Esophagus muscularis mucosa (tissue), 4 donors: ENCODE measurements around the gene HDAC4. TPM values are rescaled to one million over a fixed set of nuclear protein-coding genes. Genes with fewer than 3 reads are reported as not detected.

ENCODE experiments used
- DNase-seq: peaks from one replicate; pipeline ENCODE4 v3.0.0-alpha.2; 2017; ENCODE audit errors: extremely low spot score
- H3K27ac ChIP-seq, 4 donors: fragments of 200-600 bp; sonication (generic); replicated peaks in 1 of 4; 1 replicate in 3 of 4; 2 replicates in 1 of 4; pipeline ENCODE4 v1.5.1; 2016 to 2019; ENCODE audit warnings: mild to moderate bottlenecking in 1 of 4
- H3K27me3 ChIP-seq, 4 donors: fragments of 200-600 bp; sonication (generic); one replicate each; pipeline versions ENCODE4 v1.5.1 to v1.6.0; 2016 to 2019
- H3K36me3 ChIP-seq, 4 donors: fragments of 200-600 bp; sonication (generic); one replicate each; pipeline ENCODE4 v1.5.1; 2016 to 2019
- H3K4me1 ChIP-seq, 4 donors: fragments of 200-600 bp; sonication (generic); one replicate each; pipeline ENCODE4 v1.5.1; 2016 to 2019
- H3K4me3 ChIP-seq, 4 donors: fragments of 200-600 bp; sonication (generic); 1 replicate in 2 of 4; 2 replicates in 2 of 4; pipeline ENCODE4 v1.5.1; 2016 to 2019; ENCODE audit warnings: mild to moderate bottlenecking in 4 of 4, moderate library complexity in 1 of 4
- H3K9me3 ChIP-seq, 4 donors: fragments of 200-600 bp; sonication (generic); 1 replicate in 3 of 4; 2 replicates in 1 of 4; pipeline ENCODE4 v1.5.1; 2016 to 2019
- EP300 ChIP-seq: sonication (generic); formaldehyde crosslinking; IDR thresholded peaks from one replicate; pipeline ENCODE4 v1.6.1; 2017; ENCODE audit warnings: antibody characterized with exemption
- POLR2A ChIP-seq: fragments of 450-650 bp; IDR thresholded peaks from one replicate; pipeline ENCODE4 v1.6.1; 2017; ENCODE audit warnings: antibody characterized with exemption, moderate library complexity, mild to moderate bottlenecking, low read depth
- POLR2AphosphoS5 ChIP-seq, 2 donors: sonication (generic); formaldehyde crosslinking; IDR thresholded peaks; one replicate each; pipeline ENCODE4 v1.6.1; 2017; ENCODE audit warnings: antibody characterized with exemption in 2 of 2
- WGBS: methylation state at CpG from one replicate; pipeline ENCODE4 v1.1.5; 2018; 5-methylcytosine and 5-hydroxymethylcytosine counted together
- intact Hi-C: fragments of 100-400 bp; cut with DNase I; formaldehyde crosslinking; loops from one replicate; pipeline ENCODE4 v1.15.1; 2023
- total RNA-seq, 4 donors: library from RNA; depleted of rRNA; stranded (reverse); fragments of >200 nt; gene quantifications; one replicate each; pipeline versions ENCODE4 v1.1.0 to v1.2.1, GENCODE V29; 2016
- TF ChIP-seq, protein P1 (sequence below), 3 experiments: fragments of 200-600 bp in 2 of 3; fragments of 450-650 bp in 1 of 3; sonication (generic) in 2 of 3; IDR thresholded peaks; one replicate each; pipeline ENCODE4 v1.5.1; 2017 to 2019; ENCODE audit warnings: antibody characterized with exemption in 3 of 3, mild to moderate bottlenecking in 2 of 3, moderate library complexity in 1 of 3

The HDAC4 gene
- total RNA-seq, 4 donors from 2014 or later, result 59.4 to 119 (median 76.1) TPM

DNA sequence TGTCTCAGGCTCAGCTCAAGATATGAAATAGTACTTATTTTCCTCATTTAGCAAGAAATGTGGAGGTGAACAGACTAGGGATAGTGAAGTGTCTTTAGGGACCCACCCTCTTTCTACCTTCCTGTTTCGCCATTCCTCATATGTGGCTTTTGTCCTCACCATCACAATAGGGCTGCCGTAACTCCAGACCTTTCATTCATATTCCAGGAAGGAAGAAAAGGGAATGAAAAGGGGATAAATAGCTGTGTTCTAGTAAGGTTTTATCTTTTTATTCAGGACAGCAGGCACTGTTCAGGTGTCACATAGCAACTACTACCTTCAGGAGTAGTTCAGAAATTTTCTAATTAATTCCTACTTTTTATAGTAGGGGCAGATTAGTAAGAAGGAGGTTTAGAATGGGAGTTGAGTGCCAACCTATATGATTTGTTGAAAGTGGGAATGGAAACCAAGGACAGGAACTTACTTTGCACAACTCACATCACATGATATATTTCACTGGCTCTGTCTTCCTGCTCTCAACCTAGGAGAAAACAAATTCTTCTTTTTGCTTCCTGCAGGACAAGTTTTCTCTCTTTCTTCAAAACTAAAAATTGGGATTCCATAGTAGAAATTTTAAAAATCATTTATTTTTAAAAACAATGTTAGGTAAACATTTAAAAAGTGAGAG is 36.0 kb upstream of the HDAC4 start:
- Histone ChIP-seq H3K27me3 (peaks cover 0 to 11% (median 0%) of the 10 kb centered on the region in 4 donors), H3K4me3 (no peak overlapping the region), H3K36me3 (no peaks in the 10 kb centered on the region), H3K4me1 (peaks cover 7 to 18% (median 15%) of the 10 kb centered on the region in 4 donors), H3K9me3 (peaks cover 0 to 8% (median 2%) of the 10 kb centered on the region in 4 donors), H3K27ac (no peak overlapping the region)
- 91% methylated on average over 2 of the region's 2 CpGs for WGBS
- DNase-seq, result no peak
- TF ChIP-seq, protein P1, sequence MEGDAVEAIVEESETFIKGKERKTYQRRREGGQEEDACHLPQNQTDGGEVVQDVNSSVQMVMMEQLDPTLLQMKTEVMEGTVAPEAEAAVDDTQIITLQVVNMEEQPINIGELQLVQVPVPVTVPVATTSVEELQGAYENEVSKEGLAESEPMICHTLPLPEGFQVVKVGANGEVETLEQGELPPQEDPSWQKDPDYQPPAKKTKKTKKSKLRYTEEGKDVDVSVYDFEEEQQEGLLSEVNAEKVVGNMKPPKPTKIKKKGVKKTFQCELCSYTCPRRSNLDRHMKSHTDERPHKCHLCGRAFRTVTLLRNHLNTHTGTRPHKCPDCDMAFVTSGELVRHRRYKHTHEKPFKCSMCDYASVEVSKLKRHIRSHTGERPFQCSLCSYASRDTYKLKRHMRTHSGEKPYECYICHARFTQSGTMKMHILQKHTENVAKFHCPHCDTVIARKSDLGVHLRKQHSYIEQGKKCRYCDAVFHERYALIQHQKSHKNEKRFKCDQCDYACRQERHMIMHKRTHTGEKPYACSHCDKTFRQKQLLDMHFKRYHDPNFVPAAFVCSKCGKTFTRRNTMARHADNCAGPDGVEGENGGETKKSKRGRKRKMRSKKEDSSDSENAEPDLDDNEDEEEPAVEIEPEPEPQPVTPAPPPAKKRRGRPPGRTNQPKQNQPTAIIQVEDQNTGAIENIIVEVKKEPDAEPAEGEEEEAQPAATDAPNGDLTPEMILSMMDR (IDR thresholded peaks at IDR 0.05), result no peak
- TF ChIP-seq EP300, result no peak
- TF ChIP-seq POLR2A, result no peak
- TF ChIP-seq POLR2AphosphoS5 (IDR thresholded peaks at IDR 0.05), result no peak
- intact Hi-C loops, result no loop called here

DNA sequence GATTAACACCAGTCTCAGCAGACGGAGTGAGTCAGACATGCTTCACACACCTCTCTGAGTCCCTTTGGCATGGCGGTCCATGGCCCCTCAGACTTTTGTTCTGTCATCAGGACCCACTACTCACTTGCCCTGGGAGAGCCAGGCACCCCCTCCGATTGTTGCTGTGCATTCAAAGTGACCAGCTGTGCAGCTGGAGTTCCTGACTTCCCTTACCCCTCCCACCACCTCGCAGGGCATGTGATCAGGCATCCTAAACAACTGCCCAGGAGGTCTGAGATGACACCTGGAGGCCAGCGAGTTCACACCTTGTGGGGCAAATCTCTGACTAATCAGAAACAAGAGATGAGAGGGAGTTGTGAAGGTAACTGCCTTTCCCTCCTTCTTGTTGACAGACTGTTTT is 35.3 kb upstream of the HDAC4 start:
- H3K36me3 ChIP-seq, result no peaks in the 10 kb centered on the region
- H3K4me3 ChIP-seq, result no peak overlapping the region
- peaks cover 0 to 8% (median 2%) of the 10 kb centered on the region in 4 donors for H3K9me3 ChIP-seq
- H3K27ac ChIP-seq, result no peak overlapping the region
- H3K27me3 ChIP-seq, result peaks cover 0 to 11% (median 0%) of the 10 kb centered on the region in 4 donors
- intact Hi-C loops, result no loop called here
- no peak for TF ChIP-seq POLR2AphosphoS5 (IDR thresholded peaks at IDR 0.05)
- TF ChIP-seq EP300, result no peak
- no peak for TF ChIP-seq POLR2A
- TF ChIP-seq, protein P1 (IDR thresholded peaks at IDR 0.05), result no peak
- peaks cover 7 to 12% (median 12%) of the 10 kb centered on the region in 4 donors for H3K4me1 ChIP-seq
- DNase-seq, result peak; percentile 77
- 62% methylated on average over 5 of the region's 5 CpGs for WGBS

DNA sequence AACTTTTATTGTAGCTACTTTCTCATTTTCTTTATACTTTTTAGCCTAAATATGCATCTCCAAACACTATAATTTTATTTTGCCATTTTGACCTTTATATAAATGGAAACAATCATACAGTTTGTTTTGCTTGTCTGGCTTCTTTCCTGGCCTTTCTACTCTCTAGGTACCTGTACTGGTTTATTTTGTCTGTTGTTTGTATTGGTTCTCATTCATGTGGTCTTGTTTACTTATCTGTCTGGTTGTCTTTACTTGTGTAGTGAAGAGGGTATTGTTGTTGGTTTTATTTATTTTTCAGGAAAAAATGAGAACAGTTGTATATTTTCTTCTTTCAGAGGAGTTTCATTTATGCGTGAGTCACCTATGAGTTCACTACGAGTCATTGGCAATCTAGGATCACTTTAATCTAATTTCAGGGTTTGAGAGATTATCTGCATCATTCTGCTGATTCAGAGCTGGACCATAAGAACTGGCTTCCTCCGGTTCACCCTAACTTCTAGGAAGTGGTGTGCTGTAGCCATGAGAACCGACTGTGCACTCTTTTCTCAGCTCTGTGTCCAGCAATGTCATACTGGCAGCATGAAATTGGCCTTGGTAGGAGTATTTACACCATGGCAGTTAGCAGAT is 33.1 kb upstream of the HDAC4 start:
- WGBS, result 77% methylated on average over 4 of the region's 4 CpGs
- intact Hi-C loops, result no loop called here
- TF ChIP-seq POLR2A, result no peak

DNA sequence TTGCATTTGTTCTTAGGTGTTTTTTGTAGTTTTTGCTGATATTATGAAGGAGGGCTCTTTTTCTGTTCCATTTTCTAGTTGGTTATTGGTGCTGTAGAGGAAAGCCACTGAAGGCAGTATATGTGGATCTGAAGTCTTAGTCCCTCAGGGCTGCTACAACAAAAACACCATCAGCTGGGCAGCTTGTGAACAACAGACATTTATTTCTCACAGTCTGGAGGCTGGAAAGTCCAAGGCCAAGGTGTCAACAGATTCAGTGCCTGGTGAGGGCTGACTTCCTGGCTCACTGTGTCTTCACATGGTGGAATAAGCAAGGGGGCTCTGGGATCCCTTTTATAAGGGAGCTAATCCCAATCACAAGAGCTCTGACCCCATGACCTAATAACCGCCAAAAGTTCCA is 31.4 kb upstream of the HDAC4 start:
- WGBS, result 91% methylated on average over 1 of the region's 1 CpG
- Histone ChIP-seq H3K4me3 (no peak overlapping the region), H3K4me1 (no peaks in the 10 kb centered on the region), H3K27ac (no peak overlapping the region), H3K36me3 (no peaks in the 10 kb centered on the region), H3K9me3 (peaks cover 0 to 8% (median 2%) of the 10 kb centered on the region in 4 donors), H3K27me3 (no peaks in the 10 kb centered on the region)
- intact Hi-C loops, result no loop called here
- peak; percentile 57 for DNase-seq
- TF ChIP-seq, protein P1 (IDR thresholded peaks at IDR 0.05), result no peak
- TF ChIP-seq POLR2A, result no peak
- TF ChIP-seq POLR2AphosphoS5 (IDR thresholded peaks at IDR 0.05), result no peak
- no peak for TF ChIP-seq EP300

More for the DNA sequence above, 33.1 kb upstream of the HDAC4 start:
- no peak overlapping the region for H3K4me3 ChIP-seq
- no peaks in the 10 kb centered on the region for H3K36me3 ChIP-seq
- no peaks in the 10 kb centered on the region for H3K4me1 ChIP-seq
- peak; percentile 14 for DNase-seq
- no peaks in the 10 kb centered on the region for H3K27me3 ChIP-seq
- peaks cover 0 to 8% (median 2%) of the 10 kb centered on the region in 4 donors for H3K9me3 ChIP-seq
- no peak overlapping the region for H3K27ac ChIP-seq

DNA sequence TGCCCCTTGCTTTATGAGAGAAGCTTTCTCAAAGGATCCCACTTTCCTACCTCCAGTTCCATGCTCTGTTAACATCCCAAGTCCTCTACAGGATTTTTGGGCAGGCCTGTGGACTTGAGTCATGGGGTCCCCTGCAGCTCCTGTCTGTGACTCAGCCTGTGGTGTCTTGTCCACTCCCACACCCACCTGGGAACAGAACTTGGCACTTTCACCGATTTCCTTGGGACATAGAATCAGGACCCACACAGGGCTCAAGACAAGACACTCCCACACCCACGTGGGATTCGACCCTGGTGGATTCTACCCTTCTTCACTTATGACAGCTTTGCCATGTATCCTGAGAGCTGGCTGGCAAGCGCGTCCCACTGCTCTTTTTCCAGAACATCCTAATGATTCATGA is 30.7 kb upstream of the HDAC4 start:
- intact Hi-C loops, result no loop called here
- 91% methylated on average over 5 of the region's 5 CpGs for WGBS
- H3K27ac ChIP-seq, result no peak overlapping the region

More for the DNA sequence above, 30.7 kb upstream of the HDAC4 start:
- Histone ChIP-seq H3K4me3 (no peak overlapping the region), H3K9me3 (peaks cover 0 to 8% (median under 1%) of the 10 kb centered on the region in 4 donors), H3K27me3 (no peaks in the 10 kb centered on the region), H3K4me1 (no peaks in the 10 kb centered on the region), H3K36me3 (no peaks in the 10 kb centered on the region)
- TF ChIP-seq, protein P1 (IDR thresholded peaks at IDR 0.05), result no peak
- TF ChIP-seq POLR2A, result no peak
- TF ChIP-seq EP300, result no peak
- no peak for TF ChIP-seq POLR2AphosphoS5 (IDR thresholded peaks at IDR 0.05)
- peak; percentile 80 for DNase-seq
